HepG2 (cell line): ENCODE results near the gene LRRC8D. TPM values are rescaled to one million over a fixed set of nuclear protein-coding genes. Genes with fewer than 3 reads are reported as not detected.
A peak's percentile ranks its signal among the peaks of the same experiment; 100 is the strongest.

Experiments
- ATAC-seq: fragments of 200-7000 bp; cut with Tn5 transposase; 3 replicates; pipeline ENCODE4 v1.9.1; 2020; ENCODE audit warnings: mild to moderate bottlenecking, moderate library complexity
- BruUV-seq: library from RNA; stranded (reverse); fragments of 400-500 nt; replicated peaks from 2 replicates; lab custom pipeline; 2021; lab: Mats Ljungman, UMichigan
- CTCF ChIA-PET: fragments of 300-600 bp; formaldehyde crosslinking; extraction: SDS; loops from one replicate; lab custom pipeline; 2021; ENCODE audit warnings: low total read pairs, inconsistent platforms, low intra/inter-chr PET ratio; lab: Yijun Ruan, JAX
- POLR2A ChIA-PET: fragments of 350-600 bp; sonication (Branson Sonifier 250); formaldehyde crosslinking; loops from one replicate; lab custom pipeline; 2020; ENCODE audit warnings: antibody characterized with exemption, inconsistent platforms; lab: Yijun Ruan, JAX
- DNase-seq: peaks from one replicate; pipeline ENCODE4 v3.0.0-alpha.2; 2015; ENCODE audit warnings: low spot score
- FAIRE-seq: peaks from 3 replicates; lab custom pipeline; 2011; peaks lifted over from hg19 to GRCh38; lab: Jason Lieb, UNC
- H2AFZ ChIP-seq: one replicate; pipeline ENCODE4 v1.6.1; 2011; ENCODE audit warnings: low read length, inconsistent platforms
- H3K27ac ChIP-seq: fragments of 300-600 bp; 3 replicates; pipeline ENCODE4 v1.8.0; 2011; ENCODE audit warnings: mixed run types, mild to moderate bottlenecking, mixed read lengths, low read length, inconsistent platforms; ENCODE audit not compliant: insufficient read depth; ENCODE audit errors: extremely low read length
- H3K27me3 ChIP-seq, 2 experiments: fragments of 200-600 bp in 1 of 2; 2 replicates in 1 of 2; 3 replicates in 1 of 2; pipeline versions ENCODE4 v1.6.0 to v1.8.0; 2011; ENCODE audit warnings: low read length in 2 of 2, mild to moderate bottlenecking in 2 of 2, moderate library complexity in 2 of 2, inconsistent platforms in 1 of 2; ENCODE audit not compliant: insufficient read depth in 2 of 2, control insufficient read depth in 1 of 2
- H3K36me3 ChIP-seq, 2 experiments: fragments of 200-600 bp in 1 of 2; replicated peaks in 1 of 2; 2 replicates in 1 of 2; 3 replicates in 1 of 2; pipeline versions ENCODE4 v1.5.1 to v1.8.0; 2011; ENCODE audit warnings: low read length in 2 of 2, inconsistent platforms in 1 of 2; ENCODE audit not compliant: insufficient read depth in 2 of 2, control insufficient read depth in 1 of 2
- H3K4me1 ChIP-seq: 2 replicates; pipeline ENCODE4 v1.5.1; 2012; ENCODE audit warnings: low read length, inconsistent platforms; ENCODE audit not compliant: insufficient read depth
- H3K4me2 ChIP-seq: 2 replicates; pipeline ENCODE4 v1.6.0; 2011; ENCODE audit warnings: low read depth, low read length, inconsistent platforms
- H3K4me3 ChIP-seq, 3 experiments: fragments of 200-600 bp in 1 of 3; sonication (generic), shearing (Covaris generic) in 1 of 3; replicated peaks in 1 of 3; 2 replicates each; pipeline ENCODE4 v1.5.1; 2011 to 2016; ENCODE audit warnings: low read length in 3 of 3, inconsistent platforms in 2 of 3, low read depth in 2 of 3, mild to moderate bottlenecking in 2 of 3, control low read depth in 1 of 3, mixed read lengths in 1 of 3; ENCODE audit not compliant: insufficient read depth in 1 of 3
- H3K79me2 ChIP-seq: one replicate; pipeline ENCODE4 v1.6.1; 2011; ENCODE audit warnings: low read length, inconsistent platforms; ENCODE audit not compliant: insufficient read depth
- H3K9ac ChIP-seq: 2 replicates; pipeline ENCODE4 v1.6.0; 2011; ENCODE audit warnings: mild to moderate bottlenecking, low read depth, low read length, inconsistent platforms; ENCODE audit not compliant: insufficient read depth
- H3K9me3 ChIP-seq: 2 replicates; pipeline ENCODE4 v1.5.1; 2012; ENCODE audit warnings: mild to moderate bottlenecking, low read length
- H4K20me1 ChIP-seq: 2 replicates; pipeline ENCODE4 v1.6.0; 2011; ENCODE audit warnings: inconsistent platforms, mild to moderate bottlenecking, low read length, moderate library complexity; ENCODE audit not compliant: insufficient read depth
- ATF6 ChIP-seq: sonication (generic); formaldehyde crosslinking; conservative IDR thresholded peaks from 2 replicates; pipeline ENCODE4 v1.4.0; 2020; ENCODE audit warnings: missing genetic modification reagents
- FOXJ3 ChIP-seq: sonication (generic); formaldehyde crosslinking; IDR thresholded peaks from 2 replicates; pipeline ENCODE4 v1.4.0; 2020; ENCODE audit warnings: missing genetic modification reagents, mild to moderate bottlenecking, borderline replicate concordance
- IKZF5 ChIP-seq: IDR thresholded peaks from 2 replicates; pipeline ENCODE4 v1.6.1; 2018; ENCODE audit warnings: missing genetic modification reagents, mild to moderate bottlenecking, missing compliant biosample characterization
- KDM6A ChIP-seq: IDR thresholded peaks from 2 replicates; pipeline ENCODE4 v1.6.1; 2016; ENCODE audit warnings: low read depth
- MTF2 ChIP-seq: sonication (generic); formaldehyde crosslinking; IDR thresholded peaks from 2 replicates; pipeline ENCODE4 v1.5.0; 2020; ENCODE audit warnings: missing genetic modification reagents, borderline replicate concordance
- NR2F1 ChIP-seq, 2 experiments: fragments of 450-650 bp in 1 of 2; formaldehyde crosslinking in 1 of 2; IDR thresholded peaks; 2 replicates each; pipeline versions ENCODE4 v1.5.0 to v1.6.1; 2016 to 2020; ENCODE audit warnings: mild to moderate bottlenecking in 1 of 2, missing compliant biosample characterization in 1 of 2, missing genetic modification reagents in 1 of 2, moderate library complexity in 1 of 2
- PHF8 ChIP-seq: sonication (generic); formaldehyde crosslinking; IDR thresholded peaks from 2 replicates; pipeline ENCODE4 v1.5.0; 2020; ENCODE audit warnings: missing genetic modification reagents
- POLR2A ChIP-seq, 2 experiments: IDR thresholded peaks; 2 replicates each; pipeline ENCODE4 v1.6.1; 2011; ENCODE audit warnings: low read depth in 2 of 2, low read length in 2 of 2, mild to moderate bottlenecking in 1 of 2, moderate library complexity in 1 of 2; ENCODE audit not compliant: insufficient read depth in 1 of 2
- RAD51 ChIP-seq: fragments of 450-650 bp; IDR thresholded peaks from 2 replicates; pipeline ENCODE4 v1.6.1; 2016; ENCODE audit warnings: borderline replicate concordance
- REL ChIP-seq: sonication (generic); formaldehyde crosslinking; conservative IDR thresholded peaks from 2 replicates; pipeline ENCODE4 v1.8.0; 2022; ENCODE audit warnings: mild to moderate bottlenecking, missing genetic modification reagents, moderate library complexity
- RNF2 ChIP-seq: fragments of 450-650 bp; conservative IDR thresholded peaks from 2 replicates; pipeline ENCODE4 v1.6.1; 2016; ENCODE audit warnings: low read depth
- SIX1 ChIP-seq: sonication (generic); formaldehyde crosslinking; IDR thresholded peaks from 2 replicates; pipeline ENCODE4 v1.4.0; 2020; ENCODE audit warnings: missing genetic modification reagents, borderline replicate concordance
- SSRP1 ChIP-seq: IDR thresholded peaks from 2 replicates; pipeline ENCODE4 v1.6.1; 2016; ENCODE audit warnings: control low read depth
- THAP11 ChIP-seq: IDR thresholded peaks from 2 replicates; pipeline ENCODE4 v1.6.1; 2016; ENCODE audit warnings: missing biosample characterization, missing genetic modification reagents
- TP53 ChIP-seq: sonication (generic); formaldehyde crosslinking; conservative IDR thresholded peaks from 2 replicates; pipeline ENCODE4 v1.4.0; 2020; ENCODE audit warnings: missing genetic modification reagents
- ZBTB7A ChIP-seq: sonication (generic); formaldehyde crosslinking; IDR thresholded peaks from 2 replicates; pipeline ENCODE4 v1.8.0; 2022; ENCODE audit warnings: mild to moderate bottlenecking, missing genetic modification reagents
- ZNF468 ChIP-seq: sonication (generic); formaldehyde crosslinking; IDR thresholded peaks from 2 replicates; pipeline ENCODE4 v1.8.0; 2022; ENCODE audit warnings: mild to moderate bottlenecking, moderate library complexity, missing genetic modification reagents
- ZNF510 ChIP-seq: sonication (generic); formaldehyde crosslinking; IDR thresholded peaks from 2 replicates; pipeline ENCODE4 v1.4.0; 2020; ENCODE audit warnings: low read depth, mild to moderate bottlenecking, missing genetic modification reagents
- ZNF513 ChIP-seq: sonication (generic); formaldehyde crosslinking; conservative IDR thresholded peaks from 2 replicates; pipeline ENCODE4 v1.5.0; 2020; ENCODE audit warnings: missing genetic modification reagents
- ZNF572 ChIP-seq: sonication (generic); formaldehyde crosslinking; IDR thresholded peaks from 2 replicates; pipeline ENCODE4 v1.5.1; 2020; ENCODE audit warnings: mild to moderate bottlenecking, missing genetic modification reagents
- WGBS: methylation state at CpG from one replicate; pipeline ENCODE4 v1.1.6; 2017; ENCODE audit warnings: low lambda C conversion rate; 5-methylcytosine and 5-hydroxymethylcytosine counted together
- in situ Hi-C: cut with HindIII; loops from 2 replicates; pipeline ENCODE4 v1.10.0; 2017; ENCODE audit warnings: low pct_unique_long_range_greater_than_20kb; ENCODE audit not compliant: extremely low pct_ligation_motif_present
- intact Hi-C: fragments of 100-400 bp; cut with micrococcal nuclease; formaldehyde crosslinking; loops from one replicate; pipeline ENCODE4 v1.10.0; 2022; ENCODE audit not compliant: unreplicated experiment
- polyA plus RNA-seq, 8 experiments: library from polyadenylated mRNA; depleted of rRNA in 3 of 8; stranded (reverse) in 7 of 8; unstranded in 1 of 8; fragments of >200 nt; fragmentation: Illumina TruSeq in 4 of 8; extraction: Trizol in 4 of 8; gene quantifications; 2 replicates each; pipeline versions ENCODE4 v1.2.1 to v1.2.3, GENCODE V29; 2011 to 2016; ENCODE audit warnings: low read depth in 4 of 8, missing spikeins in 1 of 8, mixed read lengths in 1 of 8; ENCODE audit not compliant: insufficient read depth in 1 of 8
- total RNA-seq, 5 experiments: library from RNA; depleted of rRNA; stranded (reverse); fragments of >200 nt; fragmentation: Illumina TruSeq; extraction: Trizol; gene quantifications; 2 replicates each; pipeline ENCODE4 v1.2.3, GENCODE V29; 2016; ENCODE audit warnings: low read depth in 1 of 5

The LRRC8D gene
- total and polyA plus RNA-seq, 2 of the 13 experiments (the other 11 are each of a cell fraction or from before 2014, with no cell fraction given): 29.9 to 45.5 TPM

- no peak for FAIRE-seq
- no peak overlapping the region for H2AFZ ChIP-seq
- CTCF ChIA-PET: no interaction called here
- POLR2A ChIA-PET: interaction anchor here (0.9 to 8.5 kb wide), 15 partner anchors 11 to 174 kb away, joined by 3 to 115 read pairs (median 5); partner anchors contain the start of gene ZNF326
- ATAC-seq: peak; percentile 3; the same call in 2 of the 3 replicates
- DNase-seq: no peak
- no peaks in the 10 kb centered on the region for H3K36me3 ChIP-seq
- peak overlapping the region; percentile 94 for H3K4me2 ChIP-seq
- no peaks in the 10 kb centered on the region for H4K20me1 ChIP-seq
- 29% methylated on average over 17 of the region's 17 CpGs for WGBS
- TSS peak; percentile 47 for BruUV-seq
- no peaks in the 10 kb centered on the region; a peak in 1 of 5 replicates for H3K27me3 ChIP-seq
- peaks cover 68% of the 10 kb centered on the region for H3K79me2 ChIP-seq
- H3K27ac ChIP-seq: peak overlapping the region; percentile 97
- H3K4me3 ChIP-seq: peak overlapping the region; percentile 84 to 89 (median 86)
- in situ Hi-C loops (no loop called here), intact Hi-C loops (loop anchor here (5.0 kb wide), 2 partner anchors 50 to 85 kb away; no protein-coding TSS in a partner anchor)
- peak overlapping the region; percentile 92 for H3K9ac ChIP-seq
- peaks cover 73% of the 10 kb centered on the region for H3K4me1 ChIP-seq
- no peaks in the 10 kb centered on the region for H3K9me3 ChIP-seq
- no peak for TF ChIP-seq SIX1 (CRISPR knock-in tag)
- no peak for TF ChIP-seq MTF2 (CRISPR knock-in tag)
- no peak for TF ChIP-seq RAD51
- TF ChIP-seq REL (CRISPR knock-in tag): 0 out of 2 replicates have a peak, but pooled peaks have one; percentile 7
- TF ChIP-seq PHF8 (CRISPR knock-in tag): no peak
- TF ChIP-seq ZNF468 (CRISPR knock-in tag): no peak
- TF ChIP-seq FOXJ3 (CRISPR knock-in tag): 0 out of 2 replicates have a peak, but pooled peaks have one; percentile 29
- no peak for TF ChIP-seq KDM6A
- peak in 1 of 2 experiments; percentile 51; a peak in 1 of 4 replicates for TF ChIP-seq POLR2A (IDR thresholded peaks at IDR 0.05; ENCODE audit: insufficient read depth in 1 of 2, low read depth in 2 of 2, low read length in 2 of 2)
- no peak for TF ChIP-seq ZNF510 (CRISPR knock-in tag)
- no peak for TF ChIP-seq SSRP1 (CRISPR knock-in tag)
- TF ChIP-seq IKZF5 (CRISPR knock-in tag): no peak
- TF ChIP-seq ZNF572 (CRISPR knock-in tag): no peak
- TF ChIP-seq TP53: no peak
- TF ChIP-seq THAP11 (CRISPR knock-in tag): no peak
- TF ChIP-seq ATF6 (CRISPR knock-in tag): no peak
- no peak for TF ChIP-seq RNF2
- TF ChIP-seq NR2F1 (CRISPR knock-in tag; IDR thresholded peaks at IDR 0.05): no peak
- no peak for TF ChIP-seq ZNF513
- no peak for TF ChIP-seq ZBTB7A (CRISPR knock-in tag)
Measured at GRCh38 chr1:89822109-89822962, 1.5 kb downstream of the LRRC8D start.
